ENCODE data around the gene SRGAP2C.
"Not testable (repeated sequence)": the region's sequence is repeated elsewhere in the genome, so short reads cannot be mapped to it uniquely, and the experiment has no call there.

The SRGAP2C gene

GRCh38 chr1:121184290-121185127 lies at the start of gene SRGAP2C, which contains the start of gene FAM72B:
Gene SRGAP2C, plus strand, starts transcription at chr1:121184975. Its CDS starts 2,472 bp downstream, at chr1:121187447.
Gene FAM72B, minus strand, starts transcription at chr1:121184340. Its CDS starts 851 bp downstream, at chr1:121183489.
- FAIRE-seq, result not testable (repeated sequence)

GRCh38 chr1:121140393-121140792 lies 44.4 kb upstream of the SRGAP2C start:
- not testable (repeated sequence) for DNase-seq (ENCODE audit: insufficient read length, low spot score); FAIRE-seq

More at GRCh38 chr1:121184290-121185127, at the start of gene SRGAP2C, which contains the start of gene FAM72B:
- DNase-seq (ENCODE audit: insufficient read length, low spot score), result peak; percentile 37

GRCh38 chr1:121148489-121149190 lies 36.1 kb upstream of the SRGAP2C start:
- not testable (repeated sequence) for FAIRE-seq

GRCh38 chr1:121151294-121151693 lies 33.5 kb upstream of the SRGAP2C start:
- not testable (repeated sequence) for FAIRE-seq; DNase-seq (ENCODE audit: insufficient read length, low spot score)

More at GRCh38 chr1:121148489-121149190, 36.1 kb upstream of the SRGAP2C start:
- not testable (repeated sequence) for DNase-seq (ENCODE audit: insufficient read length, low spot score)

GRCh38 chr1:121152788-121153187 lies 32.0 kb upstream of the SRGAP2C start:
- not testable (repeated sequence) for DNase-seq (ENCODE audit: insufficient read length, low spot score); FAIRE-seq

GRCh38 chr1:121154811-121155210 lies 30.0 kb upstream of the SRGAP2C start:
- DNase-seq (ENCODE audit: insufficient read length, low spot score); FAIRE-seq: not testable (repeated sequence)

GRCh38 chr1:121155671-121156358 lies 29.0 kb upstream of the SRGAP2C start:
- not testable (repeated sequence) for FAIRE-seq; DNase-seq (ENCODE audit: insufficient read length, low spot score)

- FAIRE-seq, result not testable (repeated sequence)
Measured at GRCh38 chr1:121156958-121157603, 27.7 kb upstream of the SRGAP2C start.

GRCh38 chr1:121157609-121158008 lies 27.2 kb upstream of the SRGAP2C start:
- DNase-seq (ENCODE audit: insufficient read length, low spot score); FAIRE-seq: not testable (repeated sequence)

More at GRCh38 chr1:121156958-121157603, 27.7 kb upstream of the SRGAP2C start:
- DNase-seq (ENCODE audit: insufficient read length, low spot score), result not testable (repeated sequence)

- not testable (repeated sequence) for FAIRE-seq
Measured at GRCh38 chr1:121160118-121160517, 24.7 kb upstream of the SRGAP2C start.

GRCh38 chr1:121161199-121161901 lies 23.4 kb upstream of the SRGAP2C start:
- FAIRE-seq, result not testable (repeated sequence)

More at GRCh38 chr1:121160118-121160517, 24.7 kb upstream of the SRGAP2C start:
- DNase-seq (ENCODE audit: insufficient read length, low spot score), result not testable (repeated sequence)

GRCh38 chr1:121163850-121164757 lies 20.7 kb upstream of the SRGAP2C start:
- DNase-seq (ENCODE audit: insufficient read length, low spot score); FAIRE-seq: not testable (repeated sequence)

More at GRCh38 chr1:121161199-121161901, 23.4 kb upstream of the SRGAP2C start:
- DNase-seq (ENCODE audit: insufficient read length, low spot score), result not testable (repeated sequence)

- FAIRE-seq; DNase-seq (ENCODE audit: insufficient read length, low spot score): not testable (repeated sequence)
Measured at GRCh38 chr1:121165296-121165695, 19.5 kb upstream of the SRGAP2C start.

- DNase-seq (ENCODE audit: insufficient read length, low spot score); FAIRE-seq: not testable (repeated sequence)
Measured at GRCh38 chr1:121167225-121167738, 17.5 kb upstream of the SRGAP2C start.

- not testable (repeated sequence) for FAIRE-seq; DNase-seq (ENCODE audit: insufficient read length, low spot score)
Measured at GRCh38 chr1:121168152-121168668, 16.6 kb upstream of the SRGAP2C start.

- not testable (repeated sequence) for DNase-seq (ENCODE audit: insufficient read length, low spot score); FAIRE-seq
Measured at GRCh38 chr1:121176649-121177048, 8.1 kb upstream of the SRGAP2C start.

GRCh38 chr1:121178197-121178596 lies 6.6 kb upstream of the SRGAP2C start:
- not testable (repeated sequence) for FAIRE-seq; DNase-seq (ENCODE audit: insufficient read length, low spot score)

All from GM19239 (cell line).